ENCODE measurements around the gene MOXD1.

GRCh38 chr6:132395015-132395597 is 6.2 kb downstream of the MOXD1 start:
- TF ChIP-seq POLR2A (IDR thresholded peaks at IDR 0.05) (no peak), CTCF (IDR thresholded peaks at IDR 0.05) (no peak)
